ENCODE results near the gene RASSF7.

Gene RASSF7

DNA sequence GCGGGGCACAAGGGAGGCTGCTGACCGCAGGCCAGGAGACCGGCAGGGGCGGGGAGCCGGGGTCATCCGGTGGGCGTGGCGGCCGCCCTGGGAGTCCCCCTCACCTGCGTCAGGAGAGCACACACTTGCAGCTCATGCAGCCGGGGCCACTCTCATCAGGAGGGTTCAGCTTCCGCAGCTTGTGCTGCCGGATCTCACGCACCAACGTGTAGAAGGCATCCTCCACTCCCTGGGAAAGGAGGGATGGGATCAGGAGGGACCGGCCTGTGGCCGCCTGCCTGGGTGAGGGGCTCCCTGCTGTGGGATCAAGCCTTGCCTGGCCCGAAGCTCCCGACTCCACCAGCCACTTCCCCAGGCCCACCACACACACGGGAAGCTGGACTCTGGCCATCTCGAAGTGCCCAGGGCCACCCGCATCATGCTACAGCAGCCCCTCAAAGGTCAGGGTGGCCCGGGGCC is 28.2 kb upstream of the RASSF7 start:
- CTCF ChIA-PET = interaction anchor here (1.1 to 1.5 kb wide), 2 partner anchors 12 to 13 kb away, joined by 3 to 8 read pairs; no protein-coding TSS in a partner anchor
- POLR2A ChIA-PET = interaction anchor here (0.5 kb wide), 1 partner anchor 281 kb away, joined by 3 read pairs; no protein-coding TSS in a partner anchor

DNA sequence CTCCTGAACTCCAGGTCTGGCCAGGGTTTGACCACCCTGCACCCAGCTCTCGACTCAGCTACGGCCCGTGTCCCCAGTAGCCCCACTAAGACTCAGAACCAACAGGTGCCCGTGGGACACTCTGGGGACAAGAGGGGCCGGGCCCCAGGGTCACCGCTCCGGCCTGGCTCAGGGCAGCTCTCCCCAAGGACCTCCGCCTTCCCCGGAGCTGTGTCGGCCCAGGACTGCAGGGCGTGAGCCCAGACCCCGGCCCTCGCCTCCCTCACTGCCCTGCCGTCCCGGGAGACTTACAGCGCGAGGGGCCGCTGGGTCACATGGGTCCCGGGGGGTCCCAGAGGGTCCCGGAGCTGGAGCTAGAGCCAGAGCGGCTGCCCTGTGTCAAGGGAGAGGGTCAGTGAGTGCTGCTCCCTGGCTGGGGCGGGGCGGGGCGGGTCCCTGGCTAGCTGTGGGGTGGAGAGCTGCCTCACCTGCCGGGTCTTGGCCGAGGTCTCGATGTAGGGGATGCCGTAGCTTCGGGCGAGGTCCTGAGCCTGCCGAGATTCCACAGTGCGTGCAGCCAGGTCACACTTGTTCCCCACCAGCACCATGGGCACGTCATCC is 27.7 kb upstream of the RASSF7 start:
- H3K4me1 ChIP-seq (ENCODE audit: control insufficient read depth, insufficient read depth, low read length) = no peaks in the 10 kb centered on the region
- no peak overlapping the region for H3K4me3 ChIP-seq (ENCODE audit: low read depth, low read length)
- no peak overlapping the region for H3K27ac ChIP-seq (ENCODE audit: extremely low read depth, low read depth, low read length)
- peaks cover 0 to 50% of the 10 kb centered on the region in 2 experiments; a peak in 1 of 3 replicates for H3K36me3 ChIP-seq (ENCODE audit: control insufficient read depth in 2 of 2, insufficient read depth in 1 of 2, low read length in 2 of 2)
- POLR2A ChIA-PET = interaction anchor here (0.5 kb wide), 1 partner anchor 280 kb away, joined by 3 read pairs; no protein-coding TSS in a partner anchor
- no peaks in the 10 kb centered on the region for H3K9me3 ChIP-seq (ENCODE audit: control insufficient read depth, insufficient read depth, low read depth, low read length)
- CTCF ChIA-PET = interaction anchor here (0.6 to 1.1 kb wide), 2 partner anchors 13 to 257 kb away, joined by 3 to 4 read pairs; no protein-coding TSS in a partner anchor
- TF ChIP-seq ZSCAN18 (tag by site-specific recombination; IDR thresholded peaks at IDR 0.05) (no peak), ZNF132 (tag by site-specific recombination; IDR thresholded peaks at IDR 0.05; ENCODE audit: borderline replicate concordance) (no peak), SETDB1 (IDR thresholded peaks at IDR 0.05; ENCODE audit: insufficient read length, low read length) (no peak), ZNF707 (tag by site-specific recombination; IDR thresholded peaks at IDR 0.05) (no peak), ZNF174 (tag by site-specific recombination; IDR thresholded peaks at IDR 0.05) (no peak), ZNF558 (tag by site-specific recombination; IDR thresholded peaks at IDR 0.05) (no peak), PATZ1 (tag by site-specific recombination; IDR thresholded peaks at IDR 0.05) (no peak), KLF8 (tag by site-specific recombination; IDR thresholded peaks at IDR 0.05) (no peak), ZNF23 (tag by site-specific recombination; IDR thresholded peaks at IDR 0.05; ENCODE audit: borderline replicate concordance) (no peak), TRIM28 (IDR thresholded peaks at IDR 0.05; ENCODE audit: borderline replicate concordance, low read length) (no peak), ZNF426 (tag by site-specific recombination; IDR thresholded peaks at IDR 0.05) (no peak), ZNF223 (tag by site-specific recombination; IDR thresholded peaks at IDR 0.05) (no peak), ZNF202 (tag by site-specific recombination; IDR thresholded peaks at IDR 0.05; ENCODE audit: borderline replicate concordance) (no peak), ZNF48 (tag by site-specific recombination; IDR thresholded peaks at IDR 0.05) (no peak), REPIN1 (tag by site-specific recombination; IDR thresholded peaks at IDR 0.05; ENCODE audit: low read depth) (no peak), RBAK (tag by site-specific recombination; IDR thresholded peaks at IDR 0.05) (no peak), KLF7 (tag by site-specific recombination; IDR thresholded peaks at IDR 0.05; ENCODE audit: borderline replicate concordance) (no peak), BCL11A (tag by site-specific recombination; IDR thresholded peaks at IDR 0.05; ENCODE audit: low read depth) (no peak)
- TF ChIP-seq, protein P1, sequence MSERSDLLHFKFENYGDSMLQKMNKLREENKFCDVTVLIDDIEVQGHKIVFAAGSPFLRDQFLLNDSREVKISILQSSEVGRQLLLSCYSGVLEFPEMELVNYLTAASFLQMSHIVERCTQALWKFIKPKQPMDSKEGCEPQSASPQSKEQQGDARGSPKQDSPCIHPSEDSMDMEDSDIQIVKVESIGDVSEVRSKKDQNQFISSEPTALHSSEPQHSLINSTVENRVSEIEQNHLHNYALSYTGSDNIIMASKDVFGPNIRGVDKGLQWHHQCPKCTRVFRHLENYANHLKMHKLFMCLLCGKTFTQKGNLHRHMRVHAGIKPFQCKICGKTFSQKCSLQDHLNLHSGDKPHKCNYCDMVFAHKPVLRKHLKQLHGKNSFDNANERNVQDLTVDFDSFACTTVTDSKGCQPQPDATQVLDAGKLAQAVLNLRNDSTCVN (tag by site-specific recombination; optimal IDR thresholded peaks at IDR 0.05) = no peak
- TF ChIP-seq, protein P2, sequence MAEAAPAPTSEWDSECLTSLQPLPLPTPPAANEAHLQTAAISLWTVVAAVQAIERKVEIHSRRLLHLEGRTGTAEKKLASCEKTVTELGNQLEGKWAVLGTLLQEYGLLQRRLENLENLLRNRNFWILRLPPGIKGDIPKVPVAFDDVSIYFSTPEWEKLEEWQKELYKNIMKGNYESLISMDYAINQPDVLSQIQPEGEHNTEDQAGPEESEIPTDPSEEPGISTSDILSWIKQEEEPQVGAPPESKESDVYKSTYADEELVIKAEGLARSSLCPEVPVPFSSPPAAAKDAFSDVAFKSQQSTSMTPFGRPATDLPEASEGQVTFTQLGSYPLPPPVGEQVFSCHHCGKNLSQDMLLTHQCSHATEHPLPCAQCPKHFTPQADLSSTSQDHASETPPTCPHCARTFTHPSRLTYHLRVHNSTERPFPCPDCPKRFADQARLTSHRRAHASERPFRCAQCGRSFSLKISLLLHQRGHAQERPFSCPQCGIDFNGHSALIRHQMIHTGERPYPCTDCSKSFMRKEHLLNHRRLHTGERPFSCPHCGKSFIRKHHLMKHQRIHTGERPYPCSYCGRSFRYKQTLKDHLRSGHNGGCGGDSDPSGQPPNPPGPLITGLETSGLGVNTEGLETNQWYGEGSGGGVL (tag by site-specific recombination; IDR thresholded peaks at IDR 0.05) = no peak

More for the DNA sequence above, 28.2 kb upstream of the RASSF7 start:
- peaks cover 0 to 50% of the 10 kb centered on the region in 2 experiments; a peak in 1 of 3 replicates for H3K36me3 ChIP-seq (ENCODE audit: control insufficient read depth in 2 of 2, insufficient read depth in 1 of 2, low read length in 2 of 2)
- no peak overlapping the region for H3K4me3 ChIP-seq (ENCODE audit: low read depth, low read length)
- H3K27ac ChIP-seq (ENCODE audit: extremely low read depth, low read depth, low read length) = no peak overlapping the region
- H3K9me3 ChIP-seq (ENCODE audit: control insufficient read depth, insufficient read depth, low read depth, low read length) = no peaks in the 10 kb centered on the region
- H3K4me1 ChIP-seq (ENCODE audit: control insufficient read depth, insufficient read depth, low read length) = no peaks in the 10 kb centered on the region
- no peak for TF ChIP-seq GLI2 (tag by site-specific recombination; IDR thresholded peaks at IDR 0.05; ENCODE audit: borderline replicate concordance, low read depth)
- 0 out of 2 replicates have a peak, but pooled peaks have one; percentile 17 for TF ChIP-seq ZNF366 (tag by site-specific recombination; conservative IDR thresholded peaks at IDR 0.05)
- no peak for TF ChIP-seq MZF1 (tag by site-specific recombination; IDR thresholded peaks at IDR 0.05; ENCODE audit: borderline replicate concordance)

Measured in HEK293 (cell line).